Choroid plexus epithelial cell (primary cell): ENCODE measurements around the gene S100Z.

Source experiments
- DNase-seq: peaks from one replicate; pipeline ENCODE4 v3.0.0-alpha.2; 2010; ENCODE audit warnings: low read depth
- H3K4me3 ChIP-seq: 2 replicates; pipeline ENCODE4 v1.5.1; 2011; ENCODE audit warnings: low read depth, mild to moderate bottlenecking, control low read depth, low read length, moderate library complexity
- TF ChIP-seq, protein P1 (sequence below): conservative IDR thresholded peaks from 2 replicates; pipeline ENCODE4 v1.5.1; 2011; ENCODE audit warnings: low read depth, mild to moderate bottlenecking, control low read depth, inconsistent platforms, low read length, moderate library complexity

Gene S100Z

DNA sequence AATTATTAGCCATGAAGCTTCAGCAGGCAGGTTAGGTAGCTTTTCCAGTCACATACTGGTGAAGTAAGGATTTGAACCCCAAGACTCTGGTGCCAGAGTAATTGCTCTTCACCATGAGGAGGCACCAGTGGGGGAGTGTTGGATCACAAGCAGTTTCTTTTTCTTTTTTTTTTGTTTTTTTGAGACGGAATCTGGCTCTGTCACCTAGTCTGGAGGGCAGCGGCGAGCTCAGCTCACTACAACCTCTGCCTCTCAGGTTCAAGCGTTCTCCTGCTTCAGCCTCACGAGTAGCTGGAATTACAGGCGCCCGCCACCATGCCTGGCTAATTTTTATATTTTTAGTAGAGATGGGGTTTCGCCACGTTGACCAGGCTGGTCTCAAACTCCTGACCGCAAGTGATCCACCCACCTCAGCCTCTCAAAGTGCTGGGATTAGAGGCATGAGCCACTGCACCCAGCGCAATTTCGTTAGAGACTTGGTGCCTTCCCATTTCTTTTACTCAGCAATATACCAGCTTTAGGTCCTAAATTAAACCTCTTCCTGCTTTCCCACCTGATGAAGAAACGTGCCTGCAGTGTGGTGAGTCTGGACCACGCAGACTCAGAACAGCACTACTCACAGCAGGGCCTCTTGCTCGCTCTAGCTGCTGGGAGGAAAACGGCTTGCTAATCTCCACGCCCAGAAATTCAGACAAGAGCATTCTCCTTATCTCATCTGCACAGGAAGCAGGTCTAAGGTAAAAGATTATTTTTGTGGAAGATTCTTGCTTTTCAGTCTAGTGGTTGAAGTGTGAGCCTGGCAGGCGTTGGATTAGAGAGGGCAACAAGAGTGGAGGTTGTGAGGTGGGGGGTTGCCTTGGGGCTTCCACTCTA lies at the start of gene S100Z:
S100Z (plus strand) TSS at position 596 of the 873 bp plus-strand sequence. CDS start 25,346 bp downstream, outside the sequence.
- H3K4me3 ChIP-seq = no peak within 1 kb of the TSS
- TF ChIP-seq, protein P1, sequence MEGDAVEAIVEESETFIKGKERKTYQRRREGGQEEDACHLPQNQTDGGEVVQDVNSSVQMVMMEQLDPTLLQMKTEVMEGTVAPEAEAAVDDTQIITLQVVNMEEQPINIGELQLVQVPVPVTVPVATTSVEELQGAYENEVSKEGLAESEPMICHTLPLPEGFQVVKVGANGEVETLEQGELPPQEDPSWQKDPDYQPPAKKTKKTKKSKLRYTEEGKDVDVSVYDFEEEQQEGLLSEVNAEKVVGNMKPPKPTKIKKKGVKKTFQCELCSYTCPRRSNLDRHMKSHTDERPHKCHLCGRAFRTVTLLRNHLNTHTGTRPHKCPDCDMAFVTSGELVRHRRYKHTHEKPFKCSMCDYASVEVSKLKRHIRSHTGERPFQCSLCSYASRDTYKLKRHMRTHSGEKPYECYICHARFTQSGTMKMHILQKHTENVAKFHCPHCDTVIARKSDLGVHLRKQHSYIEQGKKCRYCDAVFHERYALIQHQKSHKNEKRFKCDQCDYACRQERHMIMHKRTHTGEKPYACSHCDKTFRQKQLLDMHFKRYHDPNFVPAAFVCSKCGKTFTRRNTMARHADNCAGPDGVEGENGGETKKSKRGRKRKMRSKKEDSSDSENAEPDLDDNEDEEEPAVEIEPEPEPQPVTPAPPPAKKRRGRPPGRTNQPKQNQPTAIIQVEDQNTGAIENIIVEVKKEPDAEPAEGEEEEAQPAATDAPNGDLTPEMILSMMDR = peak; percentile 30
- peak; percentile 80 for DNase-seq

GRCh38 chr5:76800579-76800978 lies 49.2 kb upstream of the S100Z start:
- TF ChIP-seq, protein P1 = no peak
- DNase-seq = no peak
- H3K4me3 ChIP-seq = no peak overlapping the region

DNA sequence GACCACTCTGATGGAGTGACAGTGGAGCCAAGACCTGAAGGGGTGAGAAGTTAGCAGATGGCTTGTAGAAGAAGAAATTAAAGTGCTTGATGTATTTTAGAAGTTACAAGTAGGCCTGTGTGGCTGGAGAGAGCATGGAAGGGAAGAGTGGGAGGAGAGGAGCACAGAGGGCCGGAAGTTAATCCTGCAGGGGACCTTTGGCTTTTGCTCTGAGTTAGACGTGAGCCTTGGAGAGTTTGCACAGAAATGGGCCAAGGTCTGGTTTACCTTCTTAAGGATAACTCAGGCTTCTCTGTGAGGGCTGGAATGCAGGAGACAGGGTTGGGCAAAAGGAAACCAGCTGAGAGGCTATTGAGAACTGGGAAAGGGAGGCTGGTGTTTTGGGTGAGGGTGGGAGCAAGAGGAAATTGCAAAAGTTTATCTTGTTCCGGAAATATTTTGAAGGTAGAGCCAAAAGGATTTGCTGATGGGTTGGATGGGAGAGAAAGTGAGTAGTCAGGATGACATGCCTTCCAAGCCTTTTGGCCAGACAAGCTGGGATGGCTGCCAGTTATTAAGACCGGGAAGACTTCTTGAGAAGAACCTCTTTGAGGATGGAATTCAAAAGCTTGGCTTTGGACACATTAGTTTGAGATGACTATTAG lies 48.5 kb upstream of the S100Z start:
- H3K4me3 ChIP-seq = no peak overlapping the region
- TF ChIP-seq, protein P1 = no peak
- peak; percentile 87 for DNase-seq

DNA sequence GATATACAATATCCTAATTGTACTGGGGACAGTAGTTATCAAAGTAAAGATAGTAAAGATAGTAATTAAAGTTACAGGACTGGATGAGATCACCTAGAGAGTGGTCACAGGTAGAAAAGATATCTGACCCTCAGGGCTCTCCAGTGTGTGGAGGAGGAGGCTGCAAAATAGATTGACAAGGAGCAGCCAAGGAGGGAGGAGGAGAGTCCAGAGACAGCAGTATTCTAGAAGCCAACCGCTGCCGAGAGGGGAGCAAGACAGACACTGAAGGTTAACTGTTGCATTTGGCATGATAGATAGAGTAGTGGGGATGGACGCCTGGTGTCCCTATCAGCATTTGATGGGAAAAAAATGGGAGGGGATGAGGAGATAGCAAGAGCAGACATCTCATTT lies 48.0 kb upstream of the S100Z start:
- TF ChIP-seq, protein P1 = no peak
- DNase-seq = no peak
- H3K4me3 ChIP-seq = no peak overlapping the region

- H3K4me3 ChIP-seq = no peak overlapping the region
- TF ChIP-seq, protein P1 = no peak
- peak; percentile 92 for DNase-seq
These were observed 45.5 kb upstream of the S100Z start for GRCh38 chr5:76804266-76804665.

DNA sequence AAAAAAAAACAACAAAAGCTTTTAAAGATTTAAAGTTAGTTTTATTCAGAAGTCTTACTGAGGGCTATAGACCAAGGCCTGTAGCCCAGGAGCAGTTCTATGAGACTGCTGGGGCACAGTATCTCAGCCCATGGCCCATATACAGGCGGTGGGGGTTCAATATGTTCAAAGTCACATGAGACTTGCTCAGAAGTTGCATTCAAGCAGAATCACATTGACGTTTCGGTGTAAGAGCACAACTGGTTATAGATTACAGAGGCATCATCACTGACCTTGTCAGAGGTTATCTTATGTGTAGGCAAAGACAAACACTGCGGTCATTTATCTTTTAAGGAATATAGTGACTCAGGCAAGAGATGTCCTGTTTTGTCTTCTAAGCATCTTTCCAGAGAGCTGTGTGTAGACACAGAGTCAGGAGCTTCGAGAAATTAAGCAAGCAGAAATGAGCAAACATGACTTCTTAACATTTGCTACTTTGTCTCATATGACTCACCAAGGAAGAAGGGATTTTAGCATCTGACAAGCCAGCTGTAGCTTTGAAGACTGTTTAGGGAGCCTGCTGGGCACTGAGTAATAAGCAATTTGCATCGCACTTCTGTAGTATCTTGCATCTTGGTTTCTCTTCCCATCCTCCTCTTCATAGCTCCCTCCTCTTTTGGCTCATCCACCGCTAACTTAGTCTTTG lies 43.9 kb upstream of the S100Z start:
- TF ChIP-seq, protein P1 = no peak
- peak; percentile 100 for DNase-seq
- H3K4me3 ChIP-seq = no peak overlapping the region
